GM18867 (cell line): ENCODE data around the gene KCNMA1.

ENCODE experiments used
- ATAC-seq: cut with Tn5 transposase; IDR thresholded peaks from one replicate; pipeline ENCODE4 v1.9.1; 2021; ENCODE audit warnings: mild to moderate bottlenecking, moderate library complexity; ENCODE audit not compliant: unreplicated experiment

KCNMA1 gene

DNA sequence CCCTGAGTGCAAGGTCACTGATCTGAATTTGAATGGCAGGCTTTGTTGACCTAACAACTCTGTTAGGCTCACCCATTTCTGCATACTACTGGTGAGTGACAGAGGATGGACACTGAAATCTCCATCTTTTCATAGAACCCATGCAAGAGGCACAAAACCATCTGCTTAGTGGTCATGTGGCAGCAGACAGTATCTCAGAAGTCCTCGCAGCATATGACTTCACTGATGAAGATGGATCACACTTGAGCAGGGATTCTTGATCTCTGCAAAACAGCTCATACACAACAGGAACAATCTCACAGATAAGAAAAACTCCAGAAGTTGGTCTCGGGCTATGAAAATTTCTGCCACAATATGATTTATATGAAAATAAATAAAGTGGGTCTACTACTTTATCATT, 487.9 kb downstream of the KCNMA1 start:
- ATAC-seq, result no peak

- no peak for ATAC-seq
Measured at GRCh38 chr10:77149001-77149400, 488.6 kb downstream of the KCNMA1 start.

GRCh38 chr10:77147871-77148270, 489.7 kb downstream of the KCNMA1 start:
- ATAC-seq, result no peak

DNA sequence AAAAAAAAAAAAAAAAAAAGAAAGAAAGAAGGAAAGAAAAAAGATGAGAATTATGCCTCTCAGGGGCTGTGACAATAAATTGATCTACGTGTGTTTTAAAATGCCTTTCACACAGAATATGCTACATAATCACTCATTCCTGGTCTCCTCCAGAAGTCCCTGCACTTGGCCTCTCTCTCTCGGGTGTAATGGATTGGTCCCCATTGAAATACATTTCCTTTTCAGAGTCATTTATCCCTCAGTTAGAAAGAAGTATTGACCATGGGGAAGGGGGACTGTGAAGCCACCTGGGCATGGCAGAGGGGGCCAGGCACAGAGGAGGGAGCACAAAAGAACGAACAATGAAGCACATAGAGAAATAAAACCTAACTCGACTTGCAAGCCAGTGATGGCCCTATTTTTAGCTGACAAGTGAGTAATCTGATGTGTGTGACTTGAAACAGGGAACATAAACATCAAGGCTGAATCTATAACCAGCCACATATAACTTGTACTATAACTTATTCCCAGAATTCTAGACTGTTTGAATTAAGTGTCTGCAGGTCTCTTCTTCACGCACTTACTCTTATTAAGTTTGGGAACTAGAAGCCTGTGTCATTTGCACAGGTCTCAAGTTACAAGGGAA, 490.8 kb downstream of the KCNMA1 start:
- no peak for ATAC-seq

DNA sequence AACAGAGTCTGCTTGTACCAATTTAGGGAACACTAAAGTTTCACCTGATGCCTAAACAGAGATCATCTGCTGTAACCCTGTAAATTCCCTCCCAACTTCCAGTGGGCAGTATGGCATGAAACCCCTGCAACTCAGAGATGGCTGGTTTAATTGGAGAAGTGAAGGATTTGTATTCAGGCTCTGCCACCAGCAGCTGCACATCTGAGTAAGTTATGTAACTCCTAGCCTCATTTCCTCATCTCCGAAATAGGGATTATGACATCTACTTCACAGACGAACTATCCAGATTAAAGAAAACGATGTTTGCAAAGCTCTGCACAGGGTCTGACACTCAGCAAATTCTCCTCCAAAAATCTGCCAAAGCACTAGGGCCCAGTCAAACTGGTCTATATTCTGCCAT, 493.0 kb downstream of the KCNMA1 start:
- ATAC-seq, result no peak

GRCh38 chr10:77139252-77140160, 498.1 kb downstream of the KCNMA1 start:
- ATAC-seq, result no peak

DNA sequence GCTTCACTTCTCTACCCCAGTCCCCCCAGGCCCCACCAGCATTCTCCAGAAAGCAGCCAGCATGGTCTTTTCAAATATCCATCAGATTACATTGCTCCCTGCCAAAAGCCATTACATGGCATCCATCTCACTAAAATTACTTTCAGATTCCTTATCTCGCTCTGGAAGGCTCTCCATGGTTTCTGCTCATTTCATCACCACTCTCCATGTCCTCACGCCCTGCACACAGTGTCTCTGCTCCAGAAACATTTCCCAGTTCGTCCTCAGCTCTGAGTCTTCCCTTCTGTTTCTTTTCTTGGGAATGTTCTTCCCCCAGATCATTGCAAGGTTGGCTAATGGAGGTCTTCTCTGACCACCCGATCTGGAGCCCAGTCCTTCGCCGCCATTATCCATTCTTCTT, 499.1 kb downstream of the KCNMA1 start:
- no peak for ATAC-seq

DNA sequence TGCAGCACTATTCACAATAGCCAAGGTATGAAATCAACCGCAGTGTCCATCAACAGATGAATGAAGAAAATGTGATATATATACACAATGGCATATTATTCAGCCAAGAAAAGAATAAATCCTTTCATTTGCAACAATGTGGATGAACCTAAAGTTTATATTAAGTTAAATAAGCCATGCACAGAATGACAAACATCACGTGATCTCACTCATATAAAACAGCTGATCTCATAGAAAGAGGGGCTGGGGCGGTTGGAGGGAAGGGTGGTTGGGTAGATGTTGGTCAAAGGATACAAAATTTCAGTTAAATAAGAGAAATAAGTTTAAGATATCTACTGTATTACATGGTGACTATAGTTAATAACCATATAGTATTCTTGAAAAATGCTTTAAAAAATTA, 502.1 kb downstream of the KCNMA1 start:
- ATAC-seq, result no peak

- no peak for ATAC-seq
Measured at GRCh38 chr10:77131214-77131613, 506.4 kb downstream of the KCNMA1 start.

DNA sequence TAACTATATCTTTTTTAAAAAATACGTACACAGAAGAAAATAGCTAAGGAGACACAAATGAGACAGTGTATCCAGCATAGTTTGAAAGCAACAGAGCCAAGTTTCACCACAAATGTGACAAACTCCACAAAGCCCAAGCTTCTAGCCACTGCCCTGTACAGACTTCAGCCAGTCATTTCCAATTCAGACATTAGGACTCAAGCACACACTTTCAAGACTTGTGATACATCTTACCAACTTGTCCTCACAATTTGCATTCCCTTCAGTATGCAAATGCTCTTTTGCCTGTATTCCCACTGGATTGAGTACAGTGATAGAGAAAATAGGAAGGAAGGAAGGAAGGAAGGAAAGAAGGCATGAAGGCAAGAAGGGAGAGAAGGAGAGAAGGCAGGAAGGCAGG, 510.4 kb downstream of the KCNMA1 start:
- ATAC-seq, result no peak

DNA sequence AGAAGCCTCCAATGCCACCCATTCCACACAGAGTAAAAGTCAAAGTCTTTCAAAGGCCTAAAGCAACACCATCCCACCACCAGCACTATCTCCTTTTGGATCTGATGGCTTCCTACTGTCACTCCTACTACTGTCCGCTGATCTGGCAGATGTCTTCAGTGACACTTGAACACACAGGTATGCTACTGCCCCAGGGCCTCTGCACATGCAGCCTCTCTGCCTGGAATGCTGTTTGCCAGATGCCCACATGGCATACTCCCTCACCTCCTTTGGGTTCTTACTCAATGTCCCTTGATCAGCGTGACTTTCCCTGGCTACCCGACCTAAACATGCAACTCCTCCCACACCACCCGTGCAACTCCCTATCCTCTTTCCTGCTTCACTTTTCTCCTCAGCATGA, 512.4 kb downstream of the KCNMA1 start:
- no peak for ATAC-seq

- ATAC-seq, result no peak
Measured at GRCh38 chr10:77123330-77123729, 514.3 kb downstream of the KCNMA1 start.

GRCh38 chr10:77121829-77122228, 515.8 kb downstream of the KCNMA1 start:
- no peak for ATAC-seq

DNA sequence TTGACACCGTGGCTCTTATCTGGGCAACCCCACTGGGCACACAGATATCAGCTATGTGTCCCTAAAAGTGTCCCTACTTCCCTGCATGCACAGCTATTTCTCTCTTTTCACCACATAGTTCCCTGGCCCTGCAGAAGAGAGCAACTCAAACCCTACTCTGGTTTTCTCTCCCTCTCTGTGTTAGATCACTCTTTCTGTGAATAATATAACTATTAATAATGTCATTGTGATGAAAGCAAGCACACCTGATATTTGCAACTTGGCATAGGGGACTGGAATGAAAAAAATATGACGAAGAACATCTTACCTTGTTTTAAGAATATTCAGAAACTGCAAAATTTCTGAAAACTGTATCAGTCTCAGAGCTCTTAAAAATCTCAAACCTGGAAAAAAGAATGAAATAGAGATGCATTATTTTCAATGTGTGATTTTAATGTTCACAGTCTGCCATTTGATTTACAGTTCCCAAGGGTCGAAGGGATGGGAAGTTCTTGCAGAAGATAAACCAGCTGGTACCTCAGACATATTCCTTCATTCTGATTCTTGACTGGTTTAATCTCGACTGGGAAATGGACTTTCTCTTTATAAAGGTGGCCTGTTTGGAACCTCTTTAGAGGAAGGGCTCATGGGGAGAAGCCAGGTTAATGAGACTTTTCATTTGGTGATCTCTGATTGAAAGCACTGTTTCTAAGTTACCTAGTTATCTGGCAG, 516.8 kb downstream of the KCNMA1 start:
- ATAC-seq, result no peak

DNA sequence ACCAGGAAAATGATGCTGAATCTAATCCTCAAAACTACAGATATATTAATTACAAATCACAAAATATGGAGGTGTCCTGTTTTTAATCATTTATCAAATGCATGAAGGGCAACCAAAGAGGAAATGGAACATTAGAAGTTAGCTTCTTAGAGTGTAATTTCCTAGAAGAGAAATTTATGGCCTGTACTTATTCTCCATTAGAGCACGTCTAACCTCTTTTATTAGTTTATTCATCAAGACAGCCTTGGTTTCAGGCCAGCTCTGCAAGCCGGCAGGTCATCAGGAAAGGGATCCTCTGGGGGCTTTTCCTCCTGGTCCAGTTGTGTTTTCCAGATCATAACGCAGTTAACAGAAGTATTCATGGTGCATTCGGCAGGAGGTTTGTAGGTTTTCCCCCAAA, 517.6 kb downstream of the KCNMA1 start:
- no peak for ATAC-seq

DNA sequence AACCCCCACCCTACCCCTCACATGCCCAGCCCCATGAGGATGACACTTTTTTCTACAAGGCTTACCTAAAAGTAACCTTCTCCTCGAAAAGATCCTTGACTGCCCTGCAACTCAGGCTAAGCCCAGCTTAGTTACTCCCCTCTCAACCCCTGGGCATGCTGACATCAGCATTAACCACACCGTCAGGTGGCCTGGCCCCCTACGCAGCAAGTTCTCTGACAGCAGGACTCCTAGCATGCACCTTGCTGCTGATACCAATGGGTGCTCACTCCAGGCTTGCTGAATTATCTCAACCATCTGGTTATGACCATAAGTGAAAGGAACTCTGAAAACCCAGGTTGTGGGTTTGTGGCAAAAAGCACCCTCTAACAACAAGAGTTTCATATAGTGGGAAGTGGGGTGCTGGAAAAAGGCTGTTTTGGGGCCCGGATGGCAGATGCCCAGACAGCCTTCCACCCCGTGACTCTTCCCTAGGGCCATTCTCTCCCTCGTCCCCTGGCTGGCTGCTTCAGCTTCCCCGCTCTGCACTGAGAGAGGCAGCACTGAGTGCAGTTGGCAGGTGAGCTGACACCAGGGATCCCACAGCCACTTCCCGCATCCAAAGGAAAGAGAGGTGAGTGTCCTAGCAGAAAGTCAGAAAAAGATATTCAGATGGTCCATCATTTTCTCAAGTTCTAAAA, 518.9 kb downstream of the KCNMA1 start:
- ATAC-seq, result no peak

DNA sequence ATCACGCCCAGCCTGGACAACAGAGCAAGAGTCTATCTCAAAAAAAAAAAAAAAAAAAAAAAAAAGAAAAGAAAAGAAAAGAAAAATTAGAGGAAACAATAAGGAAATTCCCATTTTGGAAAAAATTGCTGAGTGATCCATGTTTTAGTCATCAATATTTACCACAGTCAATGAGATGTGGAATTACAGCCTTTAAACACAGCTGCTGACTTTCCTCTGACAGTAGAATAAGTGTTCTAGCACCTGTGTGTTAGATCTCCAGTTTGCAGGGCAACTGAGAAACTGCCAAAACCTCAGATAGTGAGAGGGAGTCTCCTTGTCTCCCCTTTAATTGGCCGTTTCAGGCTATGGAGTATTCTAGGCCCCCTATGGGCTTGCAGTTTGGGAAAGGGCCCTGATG, 520.1 kb downstream of the KCNMA1 start:
- ATAC-seq, result no peak

DNA sequence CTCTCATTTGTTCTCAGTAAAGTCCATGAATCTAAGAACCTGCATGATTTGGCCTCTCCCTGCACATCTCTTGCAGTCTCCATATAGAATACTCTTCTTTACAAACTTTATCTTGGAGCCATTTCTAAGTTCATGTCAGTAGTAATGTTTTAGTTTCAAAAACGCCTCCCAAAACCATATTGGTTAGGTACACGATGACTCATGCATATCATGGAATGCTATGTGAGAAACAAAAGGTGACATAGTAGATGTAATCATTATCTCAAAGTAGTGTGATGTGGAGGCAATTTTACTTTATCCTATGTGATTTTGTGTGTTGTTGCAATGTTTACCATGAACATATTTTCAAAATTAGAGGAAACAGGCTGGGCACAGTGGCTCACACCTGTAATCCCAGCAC, 520.7 kb downstream of the KCNMA1 start:
- no peak for ATAC-seq

DNA sequence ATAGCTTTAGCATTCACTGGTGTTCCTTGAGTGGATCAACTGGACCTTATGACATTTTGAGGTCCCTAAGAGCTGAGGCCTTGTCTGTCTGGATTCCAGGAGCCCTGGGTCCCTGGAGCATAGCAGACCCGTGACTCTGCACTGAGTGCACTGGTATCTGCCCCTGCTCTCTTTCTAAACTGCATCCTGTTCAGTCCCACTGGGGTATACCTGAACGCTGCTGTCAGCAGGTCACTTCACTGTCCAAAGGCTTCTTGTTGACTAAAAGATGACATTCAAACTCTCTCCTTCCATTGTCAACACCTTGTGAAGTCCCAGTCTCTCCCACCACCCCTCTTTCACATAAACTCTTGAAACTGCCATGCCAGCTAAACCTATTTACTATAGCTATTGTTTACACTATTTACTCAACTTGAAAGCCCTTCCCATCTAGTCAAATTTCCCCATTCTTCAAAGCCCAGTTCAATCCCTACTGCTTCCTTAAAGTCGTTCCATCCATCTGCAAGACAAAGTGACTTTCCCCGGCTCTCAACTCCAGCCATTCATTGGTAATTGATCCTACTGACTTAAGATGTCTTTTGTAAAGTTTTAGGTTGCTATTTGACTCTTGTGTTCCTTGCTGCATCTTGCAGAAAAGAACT, 523.3 kb downstream of the KCNMA1 start:
- no peak for ATAC-seq

DNA sequence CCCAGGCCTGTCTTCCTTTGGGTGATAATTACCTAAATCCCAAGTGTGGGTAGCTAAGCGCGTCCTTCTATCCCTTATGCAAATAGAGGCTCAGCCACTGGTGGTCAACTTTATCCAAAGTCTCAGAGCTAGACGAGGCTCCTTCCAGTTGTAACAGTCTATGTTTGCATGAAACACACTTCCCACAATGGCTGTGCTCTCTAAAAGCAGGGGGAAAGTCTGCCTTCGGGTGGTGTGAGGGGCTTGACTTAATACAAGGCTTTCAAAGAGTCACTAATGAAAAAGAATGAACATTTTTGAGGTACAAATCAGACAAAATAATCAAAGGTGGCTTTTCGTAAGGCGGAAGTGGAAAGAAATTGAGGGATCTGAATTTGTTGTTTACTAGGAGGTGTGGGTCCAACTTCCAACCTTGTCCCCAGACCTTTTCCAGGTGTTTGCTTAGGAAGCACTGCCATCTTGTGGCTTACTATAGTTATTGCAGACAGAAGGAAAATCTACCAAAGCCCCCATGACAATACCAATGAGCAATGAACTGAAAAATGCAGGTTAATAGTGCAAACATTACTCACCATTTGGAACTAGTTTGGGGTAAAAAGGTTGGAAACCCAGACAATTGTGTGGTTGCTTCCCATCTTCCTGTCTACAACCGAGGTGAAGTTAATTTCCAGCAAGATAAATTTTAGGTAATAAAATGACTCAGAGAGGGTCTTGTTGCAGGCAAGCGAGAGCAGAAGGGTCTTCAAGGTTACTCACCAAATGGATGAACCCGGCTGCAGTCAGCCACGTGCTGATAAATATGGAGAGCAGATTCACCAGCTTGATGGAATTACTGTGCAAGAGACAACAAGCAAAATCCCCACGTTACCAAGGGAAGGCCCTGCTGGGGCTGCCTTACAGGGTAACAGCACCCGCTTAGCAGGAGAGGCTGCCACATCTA, 525.7 kb downstream of the KCNMA1 start:
- peak; percentile 59 for ATAC-seq
